Hippocampal formation (tissue), 2 donors: Measurements from ENCODE around the gene GCSH.

Source experiments
- DNase-seq, 2 donors: peaks; one replicate each; lab custom pipeline; 2025; lab: John Stamatoyannopoulos, UW

GCSH gene

DNA sequence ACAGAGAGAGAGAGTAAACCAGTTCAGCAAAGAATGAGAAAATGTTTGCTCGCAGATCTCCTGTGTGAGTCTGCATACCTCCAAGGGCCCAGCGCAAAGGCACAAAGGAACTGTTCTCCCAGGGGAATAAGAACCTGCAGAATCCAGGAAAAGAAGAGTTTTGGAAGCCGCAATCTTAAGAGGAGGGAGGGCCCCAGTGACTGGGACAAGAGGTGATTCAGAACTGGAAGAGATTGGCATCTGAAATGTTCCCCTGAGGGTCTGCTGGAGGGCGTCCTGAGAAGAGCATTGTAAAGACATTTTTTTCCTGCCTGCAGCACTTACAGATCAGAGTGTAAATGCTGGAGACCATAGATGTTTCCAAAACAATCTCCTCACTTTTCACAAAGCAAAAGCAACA lies 54.5 kb downstream of the GCSH start:
- no peak for DNase-seq

DNA sequence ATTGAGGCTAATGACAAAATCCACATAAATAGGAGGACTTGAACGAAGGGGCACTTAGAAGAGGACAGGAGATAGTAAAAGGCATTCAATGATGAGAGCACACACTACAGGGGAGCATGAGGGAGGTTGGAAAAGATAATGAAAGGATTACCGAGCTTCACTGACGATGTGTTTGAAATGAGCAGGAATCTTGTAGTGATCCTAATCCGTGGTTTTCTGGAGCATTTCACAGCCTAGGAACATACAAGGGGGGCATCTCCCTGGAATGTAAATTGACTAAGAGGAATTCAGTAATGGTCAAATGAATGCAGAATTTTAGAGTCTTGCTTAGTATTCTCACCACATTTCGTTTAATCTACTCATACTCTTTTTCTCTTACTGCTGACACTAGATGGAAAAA lies 55.4 kb downstream of the GCSH start:
- no peak for DNase-seq

DNA sequence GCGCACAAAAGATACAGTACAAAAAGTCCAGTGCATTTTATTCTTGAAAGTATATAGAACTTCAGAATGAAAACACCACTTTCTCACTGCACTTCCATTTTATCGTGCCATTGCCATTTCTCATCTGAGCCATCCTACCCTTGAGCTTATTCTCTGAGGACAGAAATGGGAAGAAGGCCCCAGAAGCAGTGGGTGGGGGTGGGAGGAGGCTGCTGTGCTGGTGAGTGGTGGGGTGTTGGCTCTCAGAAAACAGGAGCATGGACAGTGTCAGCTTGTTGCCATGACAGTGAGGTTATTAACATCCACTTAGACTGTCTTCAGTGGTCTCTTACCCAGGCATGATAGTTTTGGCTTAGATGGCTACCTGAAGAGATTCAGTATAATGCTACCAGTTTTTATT lies 56.1 kb downstream of the GCSH start:
- DNase-seq = no peak

DNA sequence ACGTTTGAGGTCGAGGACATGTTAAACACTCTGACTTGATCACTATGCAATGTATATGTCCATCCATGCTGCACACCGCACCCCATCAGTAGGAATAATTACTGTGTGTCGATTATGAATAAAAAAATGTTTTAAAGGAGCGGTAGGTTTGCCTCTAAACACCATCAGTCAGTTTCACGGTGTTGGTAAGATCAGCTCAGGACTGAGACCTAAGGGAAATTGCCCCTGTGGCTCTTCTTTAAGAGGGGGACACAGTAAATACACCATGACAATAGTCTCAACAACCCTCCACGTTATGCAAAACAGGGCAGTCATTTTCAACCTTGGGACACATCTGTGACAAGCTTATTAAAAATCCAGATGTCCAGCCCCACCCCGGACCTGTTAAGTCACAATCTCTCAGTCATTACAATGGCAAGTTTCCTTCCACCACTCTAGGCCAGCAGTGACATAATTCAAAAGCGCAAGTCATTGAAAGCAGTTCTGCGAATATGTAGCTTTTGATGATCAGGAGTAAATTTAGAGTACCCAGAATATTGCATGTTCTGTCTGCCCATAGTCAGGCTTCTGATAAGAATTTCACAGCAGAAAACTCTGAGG lies 59.3 kb downstream of the GCSH start:
- no peak for DNase-seq

DNA sequence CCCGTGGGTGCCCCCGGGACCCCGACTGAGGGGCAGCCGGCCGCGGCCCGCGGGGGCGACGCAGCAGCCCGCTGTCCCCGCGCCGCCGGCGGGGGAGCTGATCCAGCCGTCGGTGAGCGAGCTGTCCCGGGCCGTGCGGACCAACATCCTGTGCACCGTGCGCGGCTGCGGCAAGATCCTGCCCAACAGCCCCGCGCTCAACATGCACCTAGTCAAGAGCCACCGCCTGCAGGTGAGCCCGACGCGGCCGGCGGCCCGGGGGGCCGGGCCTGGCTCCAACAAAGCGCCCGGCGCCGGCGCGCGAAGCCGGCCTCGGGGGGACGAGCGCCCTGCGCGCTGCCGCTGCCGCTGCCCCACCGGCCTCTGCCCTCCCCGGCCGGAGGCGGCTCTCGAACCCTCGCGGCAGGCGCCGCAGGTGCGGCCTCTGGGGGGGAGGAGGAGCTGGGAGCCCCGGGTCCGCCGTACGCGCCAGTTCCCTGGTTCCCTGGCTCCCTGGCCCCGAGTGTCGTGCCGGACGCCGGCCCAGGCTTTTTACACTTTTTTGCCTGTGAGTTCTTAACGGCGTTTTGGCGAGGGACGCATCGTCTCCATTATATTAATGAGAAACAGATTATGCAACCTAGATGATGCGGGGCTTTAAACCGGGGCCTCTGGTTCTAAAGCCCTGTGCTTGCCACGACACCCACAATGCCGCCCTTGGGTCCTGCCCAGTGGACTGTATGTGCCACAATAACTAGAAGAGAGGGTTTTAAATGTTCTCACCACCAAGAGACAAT lies 60.0 kb downstream of the GCSH start:
- DNase-seq = peak in 1 of 2 donors; percentile 9

DNA sequence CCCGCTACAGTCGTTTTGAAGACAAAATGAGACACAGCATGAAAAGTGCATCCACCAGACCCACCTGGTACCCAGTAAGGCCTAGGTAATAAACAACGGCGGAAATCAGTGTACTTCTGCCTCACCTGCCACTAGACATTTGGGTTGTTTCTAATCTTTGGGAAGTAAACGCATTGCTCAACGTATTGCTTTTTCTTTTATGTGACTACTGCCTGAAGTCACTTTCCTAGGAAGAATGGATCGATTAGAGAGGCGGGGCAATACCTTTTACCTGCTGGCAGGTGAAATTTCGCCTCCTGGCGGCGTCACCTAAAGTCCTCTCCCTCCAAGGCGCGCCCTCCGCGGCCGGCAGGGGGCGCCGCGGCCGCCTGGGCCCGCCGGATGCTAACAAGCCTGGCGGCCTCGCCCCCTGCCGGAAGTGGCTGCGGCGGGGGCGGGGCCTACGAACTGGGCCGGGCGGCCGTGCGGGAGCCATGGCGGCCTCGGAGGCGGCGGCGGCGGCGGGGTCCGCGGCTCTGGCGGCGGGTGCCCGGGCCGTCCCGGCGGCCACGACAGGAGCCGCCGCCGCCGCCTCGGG lies 60.7 kb downstream of the GCSH start, which contains the start of gene ATMIN:
ATMIN (plus strand) TSS at position 445 of the 577 bp plus-strand sequence; CDS start at position 474, 29 bp downstream.
- peak; percentile 65 to 75 for DNase-seq
